CD1c-positive myeloid dendritic cell (primary cell): ENCODE results near the gene PPM1A.
A peak's percentile ranks its signal among the peaks of the same experiment; 100 is the strongest.

Experiments used
- DNase-seq: peaks from one replicate; pipeline ENCODE4 v3.0.0-alpha.2; 2016; ENCODE audit errors: extremely low spot score

Gene PPM1A

GRCh38 chr14:60226298-60226697, 22.7 kb upstream of the PPM1A start:
- DNase-seq: peak; percentile 36

DNA sequence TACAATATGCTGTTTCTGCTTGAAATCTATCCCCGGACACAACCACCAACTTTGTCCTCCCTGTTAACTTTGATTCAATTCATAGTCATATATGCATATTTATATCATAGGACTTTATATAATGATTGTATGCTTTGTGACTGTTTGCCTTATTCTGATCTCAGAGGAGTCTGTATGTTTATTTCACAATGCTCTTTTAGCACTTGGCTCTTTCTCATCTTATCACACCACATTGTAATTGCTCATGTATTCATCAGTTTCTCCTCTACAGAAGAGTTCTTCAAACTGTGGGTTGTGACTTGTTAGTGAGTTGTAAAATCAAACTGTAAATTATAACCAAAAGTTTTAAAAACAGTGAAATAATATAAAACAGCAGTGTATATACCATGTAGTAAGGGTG, 21.7 kb upstream of the PPM1A start:
- DNase-seq: no peak

GRCh38 chr14:60229614-60230013, 19.4 kb upstream of the PPM1A start:
- no peak for DNase-seq

DNA sequence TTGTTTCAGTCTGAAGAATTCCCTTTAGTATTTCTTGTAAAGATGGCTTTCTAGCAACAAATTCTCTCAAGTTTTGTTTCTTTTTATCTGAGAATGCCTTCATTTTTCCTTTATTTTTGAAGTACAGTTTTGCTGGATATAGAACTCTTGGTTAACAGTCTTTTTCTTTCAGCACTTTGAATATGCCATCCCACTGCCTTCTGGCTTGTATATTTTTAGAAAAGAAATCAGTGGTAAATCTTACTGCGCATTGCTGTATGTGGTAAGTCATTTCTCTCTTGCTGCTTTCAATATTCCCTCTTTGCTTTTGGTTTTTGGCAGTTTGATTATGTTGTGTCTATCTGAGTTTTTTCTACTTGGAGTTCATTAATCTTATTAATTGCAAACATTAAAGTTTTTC, 16.8 kb upstream of the PPM1A start:
- no peak for DNase-seq

GRCh38 chr14:60233251-60233650, 15.8 kb upstream of the PPM1A start:
- no peak for DNase-seq

GRCh38 chr14:60233891-60234290, 15.1 kb upstream of the PPM1A start:
- DNase-seq: no peak

GRCh38 chr14:60235440-60235839, 13.6 kb upstream of the PPM1A start:
- no peak for DNase-seq

DNA sequence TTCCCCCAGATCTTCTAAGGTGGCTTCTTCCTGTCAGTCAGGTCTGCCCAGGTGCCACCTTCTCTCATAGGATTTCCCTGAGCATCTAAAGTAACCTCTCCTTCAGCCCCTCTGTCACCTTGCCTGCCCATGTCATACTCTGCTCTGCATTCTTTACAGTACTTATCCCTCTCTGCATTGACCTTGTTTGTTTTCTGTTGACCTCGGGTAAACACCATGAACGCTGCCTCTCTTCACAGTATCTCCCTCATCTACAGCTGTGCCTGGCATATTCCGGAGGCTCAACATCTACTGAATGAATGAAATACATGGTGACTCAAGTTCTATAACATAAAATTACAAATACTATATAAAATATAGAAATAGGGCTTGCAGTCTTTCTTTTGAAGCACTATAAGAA, 10.1 kb upstream of the PPM1A start:
- no peak for DNase-seq

GRCh38 chr14:60240139-60240856, 8.7 kb upstream of the PPM1A start:
- no peak for DNase-seq

DNA sequence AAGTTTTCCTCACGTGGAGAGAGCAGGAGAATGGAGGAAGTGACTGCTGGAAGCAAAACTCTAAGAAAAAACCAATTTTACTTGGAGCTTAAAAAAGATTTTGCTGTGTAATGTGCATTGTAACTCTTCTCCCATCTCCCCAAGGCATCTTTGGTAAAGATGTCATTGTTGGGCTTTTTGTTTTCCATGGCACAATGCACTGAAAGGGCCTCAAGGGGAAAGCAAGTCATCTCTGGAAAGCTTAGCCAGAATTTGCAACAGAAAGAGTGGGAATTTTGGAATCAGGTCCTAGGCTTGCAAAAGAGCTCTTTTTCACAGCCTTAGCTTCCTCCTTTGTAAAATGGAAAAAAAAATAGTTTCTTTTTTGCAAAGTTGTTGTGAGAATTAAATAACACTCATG, 7.9 kb upstream of the PPM1A start:
- no peak for DNase-seq

DNA sequence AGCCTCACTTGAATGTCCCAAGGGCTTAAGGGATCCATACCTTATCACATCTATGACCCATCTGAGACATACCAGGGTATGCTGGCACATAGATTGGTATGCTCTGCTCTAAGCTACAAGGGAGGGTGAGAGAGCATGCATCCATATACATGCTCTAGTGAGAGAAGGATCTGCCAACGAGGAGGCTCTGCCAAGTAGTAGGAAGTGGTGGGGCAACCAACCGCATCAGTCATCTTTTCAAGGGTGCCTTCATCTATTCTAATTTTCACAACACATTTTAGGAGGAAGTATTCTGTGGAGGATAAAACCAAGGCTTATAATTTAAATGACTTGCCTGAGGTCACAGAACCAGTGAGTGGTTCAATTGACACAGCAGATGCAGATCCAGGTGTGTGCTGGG, 6.6 kb upstream of the PPM1A start:
- DNase-seq: peak; percentile 17

DNA sequence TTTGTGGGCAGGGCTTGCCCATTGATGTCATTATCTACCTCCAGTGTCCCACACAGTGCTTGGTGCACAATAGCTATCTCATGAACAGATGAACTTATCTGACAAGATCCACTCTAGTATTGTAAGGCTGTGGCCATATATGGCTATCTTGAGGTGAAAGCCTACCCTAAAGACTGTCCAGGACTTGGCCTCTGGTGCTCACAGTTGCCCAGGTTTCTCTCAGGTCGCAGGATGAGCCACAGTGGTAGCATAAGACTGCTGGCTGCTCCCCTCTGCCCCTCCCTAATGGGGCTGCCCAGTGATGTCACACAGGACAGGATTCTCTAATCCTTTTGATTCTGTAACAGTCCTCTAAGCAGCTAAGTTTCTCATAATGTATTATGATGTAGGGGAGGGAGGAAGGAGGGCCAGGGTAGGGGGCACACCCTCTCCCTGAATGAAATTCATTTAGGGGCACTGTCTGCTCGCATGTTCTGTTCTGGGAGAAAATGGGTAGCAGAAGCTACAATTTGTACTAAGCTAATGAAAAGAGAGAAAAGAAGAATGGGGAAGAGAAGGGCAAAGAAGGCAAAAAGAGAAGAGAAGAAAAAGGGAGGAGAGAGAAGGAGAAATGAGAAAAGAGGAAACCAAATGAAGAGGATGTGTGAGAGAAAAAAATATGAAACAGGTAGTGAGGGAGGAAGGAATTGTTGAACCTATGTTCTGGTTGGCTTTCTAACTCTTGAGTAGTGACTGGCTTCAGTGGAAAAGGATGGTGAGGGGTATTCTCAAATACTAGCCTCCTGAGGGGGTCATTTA, 3.4 kb upstream of the PPM1A start:
- DNase-seq: no peak

GRCh38 chr14:60247994-60248696, 876 bp upstream of the PPM1A start:
- DNase-seq: peak; percentile 93

- peak; percentile 73 for DNase-seq
These were observed 568 bp downstream of the PPM1A start for GRCh38 chr14:60249321-60250256.

- DNase-seq: no peak
These were observed 1.4 kb downstream of the PPM1A start for GRCh38 chr14:60250257-60251035.

DNA sequence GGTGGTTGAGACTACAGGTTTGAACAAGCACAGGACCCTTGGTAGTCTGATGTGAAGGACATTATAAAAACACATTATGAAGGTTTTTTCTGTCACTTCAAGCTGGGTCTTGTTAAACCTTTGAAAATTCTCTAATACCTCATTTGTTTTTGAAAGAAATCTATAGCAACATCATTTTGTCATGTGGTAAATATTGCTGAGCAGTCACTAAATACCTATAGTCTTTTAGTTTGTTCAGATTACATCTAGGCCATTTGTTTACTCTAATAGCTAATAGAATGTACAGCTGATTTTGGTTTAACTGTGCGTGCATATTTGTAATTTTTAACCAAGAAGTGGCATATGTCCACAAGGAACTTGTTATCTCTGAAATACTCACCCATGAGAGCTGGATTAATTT, 2.9 kb downstream of the PPM1A start:
- DNase-seq: no peak

DNA sequence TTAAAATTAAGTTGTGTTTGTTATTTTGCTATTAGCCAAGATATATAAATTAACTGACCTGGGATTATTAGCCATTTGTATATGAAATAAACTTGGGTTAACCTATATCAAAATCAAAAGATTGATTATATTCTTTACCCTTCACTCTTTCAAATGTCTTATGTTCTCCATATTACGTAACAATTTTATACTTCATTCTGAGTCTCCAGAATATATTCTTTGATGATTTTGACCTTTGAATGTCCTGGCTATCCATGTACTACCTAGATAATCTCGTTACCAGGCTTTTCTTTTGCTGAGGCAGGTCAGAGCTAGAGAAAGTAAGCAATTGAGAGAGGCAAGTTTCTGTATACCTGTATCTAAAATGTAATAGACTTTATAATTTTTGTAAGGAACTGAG, 3.6 kb downstream of the PPM1A start:
- no peak for DNase-seq

GRCh38 chr14:60253649-60254048, 4.6 kb downstream of the PPM1A start:
- no peak for DNase-seq

DNA sequence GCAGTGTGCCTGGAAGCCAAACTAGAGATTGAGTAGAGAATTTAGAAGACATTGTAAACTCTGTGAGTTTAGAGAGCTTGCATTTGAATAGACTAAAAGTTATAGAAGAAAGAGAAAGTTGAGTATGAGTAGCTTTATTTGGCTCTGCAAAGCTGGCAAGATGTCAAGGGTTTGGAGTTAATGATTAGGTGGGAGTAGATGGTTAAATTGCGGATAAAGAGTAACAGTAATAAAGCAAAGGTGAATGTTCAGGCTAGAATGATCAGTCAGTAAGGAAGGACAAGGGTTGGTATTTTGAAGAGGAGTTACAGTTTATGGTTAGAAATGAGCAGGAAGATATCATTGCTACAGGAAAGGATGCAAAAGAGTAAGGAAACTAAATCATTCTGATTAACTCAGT, 5.2 kb downstream of the PPM1A start:
- no peak for DNase-seq

DNA sequence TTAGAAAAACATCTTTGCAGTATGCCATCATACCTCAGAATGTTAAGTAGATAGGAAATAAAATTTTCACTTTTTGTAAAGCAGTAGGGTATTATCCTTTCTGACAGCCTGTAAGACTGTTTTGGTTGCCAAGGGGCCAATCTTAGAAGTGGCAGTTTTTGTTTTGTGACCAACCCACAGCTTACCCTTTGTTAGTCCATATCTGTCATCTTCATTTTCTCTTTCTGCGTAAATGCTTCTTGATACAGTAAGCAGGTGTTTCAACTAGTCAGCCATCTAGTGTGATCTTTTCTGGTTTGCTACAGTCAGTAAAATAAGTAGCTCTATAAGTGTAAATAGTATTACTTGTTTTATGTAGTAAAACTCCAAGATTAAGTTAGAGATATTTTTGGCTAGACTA, 8.8 kb downstream of the PPM1A start:
- DNase-seq: no peak

DNA sequence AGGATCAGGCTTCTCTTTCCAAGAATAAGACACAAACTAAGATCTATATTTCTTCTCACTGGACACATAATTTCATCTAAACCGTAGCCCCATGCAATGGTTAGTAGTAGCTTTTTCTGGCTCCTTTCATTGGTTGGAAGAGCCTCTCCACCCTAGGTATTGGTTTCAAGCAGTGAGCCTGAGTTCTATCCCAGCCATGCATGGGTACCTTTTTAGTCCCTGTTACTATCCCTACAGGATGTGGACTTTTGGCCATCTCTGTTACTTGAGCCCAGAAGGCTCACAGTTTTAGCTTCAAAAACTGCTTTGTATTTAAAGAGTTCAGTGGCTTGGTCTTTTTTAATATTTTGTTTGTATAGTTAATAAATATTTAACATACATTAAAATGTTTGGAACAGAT, 16.1 kb downstream of the PPM1A start:
- DNase-seq: no peak
